Endothelial cell of umbilical vein (primary cell): ENCODE results near the gene FES. TPM values are rescaled to one million over a fixed set of nuclear protein-coding genes. Genes with fewer than 3 reads are reported as not detected.

Experiments
- BruUV-seq: library from RNA; stranded (reverse); fragments of 400-500 nt; replicated peaks from 2 replicates; lab custom pipeline; 2021; lab: Mats Ljungman, UMichigan
- CTCF ChIA-PET: fragments of 300-600, 350-600 bp; sonication (Branson Sonifier 250); formaldehyde crosslinking; loops from one replicate; lab custom pipeline; 2021; ENCODE audit warnings: antibody characterized with exemption, inconsistent platforms; lab: Charles Lee
- POLR2A ChIA-PET: fragments of 300-600, 350-600 bp; sonication (Branson Sonifier 250); formaldehyde crosslinking; loops from one replicate; lab custom pipeline; 2021; ENCODE audit warnings: antibody characterized with exemption, inconsistent platforms; lab: Charles Lee
- DNase-seq: peaks from one replicate; pipeline ENCODE4 v3.0.0-alpha.2; 2011; ENCODE audit warnings: low read depth, low spot score
- FAIRE-seq: peaks from 2 replicates; lab custom pipeline; 2011; peaks lifted over from hg19 to GRCh38; lab: Jason Lieb, UNC
- H2AFZ ChIP-seq: 2 replicates; pipeline ENCODE4 v1.6.0; 2012; ENCODE audit warnings: low read depth, low read length, control low read depth, inconsistent platforms
- H3K27ac ChIP-seq: 2 replicates; pipeline ENCODE4 v1.5.1; 2011; ENCODE audit warnings: low read depth, mild to moderate bottlenecking, control low read depth, low read length, moderate library complexity; ENCODE audit not compliant: insufficient read depth
- H3K27me3 ChIP-seq, 2 experiments: 2 replicates each; pipeline versions ENCODE4 v1.6.0 to v1.6.1; 2011; ENCODE audit warnings: low read length in 2 of 2, mixed read lengths in 1 of 2; ENCODE audit not compliant: control insufficient read depth in 2 of 2, insufficient read depth in 2 of 2
- H3K36me3 ChIP-seq, 2 experiments: 2 replicates in 1 of 2; 3 replicates in 1 of 2; pipeline ENCODE4 v1.5.1; 2011; ENCODE audit warnings: low read length in 2 of 2, mild to moderate bottlenecking in 1 of 2, moderate library complexity in 1 of 2; ENCODE audit not compliant: control insufficient read depth in 2 of 2, insufficient read depth in 2 of 2; ENCODE audit errors: extremely low read depth in 1 of 2
- H3K4me1 ChIP-seq: 3 replicates; pipeline ENCODE4 v1.5.1; 2011; ENCODE audit warnings: mild to moderate bottlenecking, low read length; ENCODE audit not compliant: control insufficient read depth, insufficient read depth; ENCODE audit errors: extremely low read depth
- H3K4me2 ChIP-seq: 2 replicates; pipeline ENCODE4 v1.6.1; 2011; ENCODE audit warnings: low read length, control low read depth, mixed read lengths; ENCODE audit not compliant: insufficient read depth
- H3K4me3 ChIP-seq, 3 experiments: fragments of 200-600 bp in 1 of 3; sonication (generic), shearing (Covaris generic) in 1 of 3; replicated peaks in 1 of 3; 2 replicates each; pipeline ENCODE4 v1.5.1; 2011 to 2016; ENCODE audit warnings: control low read depth in 3 of 3, low read length in 3 of 3, mild to moderate bottlenecking in 2 of 3, inconsistent platforms in 1 of 3, low read depth in 1 of 3, moderate library complexity in 1 of 3; ENCODE audit not compliant: insufficient read depth in 1 of 3
- H3K79me2 ChIP-seq: 2 replicates; pipeline ENCODE4 v1.6.0; 2012; ENCODE audit warnings: low read length, inconsistent platforms; ENCODE audit not compliant: control insufficient read depth, insufficient read depth
- H3K9ac ChIP-seq: replicated peaks from 2 replicates; pipeline ENCODE3; 2011; ENCODE audit warnings: low read length, control low read depth; ENCODE audit not compliant: insufficient read depth; ENCODE audit errors: extremely low read depth
- H3K9me1 ChIP-seq: replicated peaks from 3 replicates; pipeline ENCODE4 v1.6.0; 2011; ENCODE audit warnings: mild to moderate bottlenecking, low read length; ENCODE audit not compliant: control insufficient read depth, insufficient read depth; ENCODE audit errors: extremely low read depth
- H3K9me3 ChIP-seq: replicated peaks from 2 replicates; pipeline ENCODE4 v1.5.1; 2012; ENCODE audit warnings: low read length, inconsistent platforms; ENCODE audit not compliant: control insufficient read depth, insufficient read depth
- H4K20me1 ChIP-seq: replicated peaks from 2 replicates; pipeline ENCODE3; 2011; ENCODE audit warnings: mild to moderate bottlenecking, low read length; ENCODE audit not compliant: control insufficient read depth, insufficient read depth; ENCODE audit errors: extremely low read depth
- CTCF ChIP-seq, 2 donors: IDR thresholded peaks; 1 replicate in 1 of 2; 2 replicates in 1 of 2; pipeline ENCODE4 v1.5.1; 2011; ENCODE audit warnings: low read length in 2 of 2, mild to moderate bottlenecking in 2 of 2, moderate library complexity in 2 of 2, control low read depth in 1 of 2, inconsistent platforms in 1 of 2, low read depth in 1 of 2; ENCODE audit not compliant: insufficient read depth in 1 of 2; ENCODE audit errors: extremely low read depth in 1 of 2
- FOS ChIP-seq: IDR thresholded peaks from 2 replicates; pipeline ENCODE4 v1.6.1; 2011; ENCODE audit warnings: mild to moderate bottlenecking, low read length, moderate library complexity, borderline replicate concordance; ENCODE audit not compliant: insufficient read depth
- GATA2 ChIP-seq: IDR thresholded peaks from 2 replicates; pipeline ENCODE4 v1.7.0; 2011; ENCODE audit warnings: low read depth, mild to moderate bottlenecking, moderate library complexity, mixed read lengths, low read length; ENCODE audit not compliant: insufficient read length, insufficient read depth
- JUN ChIP-seq: IDR thresholded peaks from 2 replicates; pipeline ENCODE4 v1.6.1; 2011; ENCODE audit warnings: borderline replicate concordance, low read depth; ENCODE audit not compliant: insufficient read length, insufficient read depth
- MAX ChIP-seq: IDR thresholded peaks from 2 replicates; pipeline ENCODE4 v1.6.1; 2011; ENCODE audit not compliant: insufficient read depth, insufficient read length
- MYC ChIP-seq: IDR thresholded peaks from one replicate; pipeline ENCODE4 v1.6.1; 2011; ENCODE audit warnings: mild to moderate bottlenecking, low read depth, low read length
- POLR2A ChIP-seq: IDR thresholded peaks from 2 replicates; pipeline ENCODE4 v1.6.1; 2012; ENCODE audit warnings: low read depth, mild to moderate bottlenecking, control low read depth, low read length
- POLR2AphosphoS5 ChIP-seq: IDR thresholded peaks from 2 replicates; pipeline ENCODE4 v1.6.1; 2012; ENCODE audit warnings: low read depth, mild to moderate bottlenecking, control low read depth, low read length, moderate library complexity; ENCODE audit not compliant: insufficient read depth
- dilution Hi-C: fragments of 300-500 bp; cut with MboI; formaldehyde crosslinking; loops from one replicate; pipeline ENCODE4 v1.15.0; 2019; ENCODE audit warnings: low sequenced_read_pairs; ENCODE audit not compliant: extremely low pct_ligation_motif_present
- intact Hi-C: fragments of 100-400 bp; cut with micrococcal nuclease; formaldehyde crosslinking; loops from one replicate; pipeline ENCODE4 v1.10.0; 2022
- polyA plus RNA-seq, 4 experiments: library from polyadenylated mRNA; depleted of rRNA in 3 of 4; stranded (reverse) in 3 of 4; unstranded in 1 of 4; fragments of >200 nt; gene quantifications; 2 replicates each; pipeline versions ENCODE4 v1.2.1 to v1.2.3, GENCODE V29; 2011 to 2012; ENCODE audit warnings: missing spikeins in 1 of 4
- total RNA-seq: library from RNA; stranded (reverse); gene quantifications from 2 replicates; pipeline ENCODE4 v1.2.3, GENCODE V29; 2021

FES gene
- total and polyA plus RNA-seq, 2 donors (not counting 3 experiments of a cell fraction or from before 2014, with no cell fraction given) = 41.5 to 58.1 TPM

GRCh38 chr15:90909976-90910375 is 25.7 kb downstream of the FES start:
- POLR2A ChIA-PET = no interaction called here
- Histone ChIP-seq H3K27ac (no peak overlapping the region), H2AFZ (no peak overlapping the region), H3K9me1 (no peaks in the 10 kb centered on the region), H3K4me3 (no peak overlapping the region), H3K79me2 (no peaks in the 10 kb centered on the region), H4K20me1 (no peaks in the 10 kb centered on the region), H3K9me3 (no peaks in the 10 kb centered on the region), H3K36me3 (peaks cover 5 to 69% of the 10 kb centered on the region in 2 experiments), H3K4me2 (no peak overlapping the region), H3K9ac (no peak overlapping the region), H3K27me3 (no peaks in the 10 kb centered on the region), H3K4me1 (no peaks in the 10 kb centered on the region)
- intact Hi-C loops = no loop called here
- FAIRE-seq = no peak
- no TSS peak for BruUV-seq
- no peak for TF ChIP-seq JUN
- TF ChIP-seq MYC = no peak
- TF ChIP-seq POLR2AphosphoS5 = no peak
- dilution Hi-C loops = no loop called here
- DNase-seq = no peak
- CTCF ChIA-PET = interaction anchor here (0.7 kb wide), 1 partner anchor 26 kb away, joined by 3 read pairs; no protein-coding TSS in a partner anchor

- Histone ChIP-seq H2AFZ (no peak overlapping the region), H3K27ac (no peak overlapping the region), H4K20me1 (no peaks in the 10 kb centered on the region), H3K9me3 (no peaks in the 10 kb centered on the region), H3K4me3 (no peak overlapping the region), H3K27me3 (no peaks in the 10 kb centered on the region), H3K79me2 (no peaks in the 10 kb centered on the region), H3K4me2 (no peak overlapping the region), H3K4me1 (no peaks in the 10 kb centered on the region), H3K36me3 (peaks cover 5 to 65% of the 10 kb centered on the region in 2 experiments), H3K9me1 (no peaks in the 10 kb centered on the region), H3K9ac (no peak overlapping the region)
- BruUV-seq = TSS peak; percentile 23
- POLR2A ChIA-PET = no interaction called here
- DNase-seq = no peak
- dilution Hi-C loops = no loop called here
- TF ChIP-seq FOS = no peak
- no peak for TF ChIP-seq CTCF (IDR thresholded peaks at IDR 0.05; ENCODE audit: extremely low read depth in 1 of 2, insufficient read depth in 1 of 2, low read depth in 1 of 2, low read length in 2 of 2)
- no peak for TF ChIP-seq GATA2
- TF ChIP-seq MYC = no peak
- no peak for TF ChIP-seq MAX
- TF ChIP-seq POLR2A = no peak
- no peak for TF ChIP-seq JUN
- intact Hi-C loops = no loop called here
- CTCF ChIA-PET = no interaction called here
- FAIRE-seq = no peak
Measured at GRCh38 chr15:90910441-90911301, 26.4 kb downstream of the FES start.
